KMS-11 (cell line): ENCODE measurements around the gene CNNM2.

Experiments used
- H2AFZ ChIP-seq: fragments of 200-600 bp; sonication (generic); 2 replicates; pipeline ENCODE4 v1.6.1; 2016; ENCODE audit warnings: antibody characterized with exemption, mixed run types, low read depth
- H3K27ac ChIP-seq: fragments of 200-600 bp; sonication (generic); 2 replicates; pipeline ENCODE4 v1.6.1; 2016; ENCODE audit warnings: mild to moderate bottlenecking, mixed run types
- H3K27me3 ChIP-seq: fragments of 200-600 bp; sonication (generic); 2 replicates; pipeline ENCODE4 v1.6.1; 2017; ENCODE audit warnings: mild to moderate bottlenecking, low read depth, mixed run types, moderate library complexity; ENCODE audit not compliant: insufficient read depth
- H3K36me3 ChIP-seq: fragments of 200-600 bp; sonication (generic); 2 replicates; pipeline ENCODE4 v1.6.1; 2017; ENCODE audit warnings: mild to moderate bottlenecking, mixed run types; ENCODE audit not compliant: insufficient read depth
- H3K4me1 ChIP-seq: fragments of 200-600 bp; sonication (generic); 2 replicates; pipeline ENCODE4 v1.6.1; 2016; ENCODE audit warnings: mild to moderate bottlenecking, low read depth, mixed run types; ENCODE audit not compliant: poor library complexity, severe bottlenecking
- H3K4me2 ChIP-seq: fragments of 200-600 bp; sonication (generic); 2 replicates; pipeline ENCODE4 v1.7.0; 2016; ENCODE audit warnings: mild to moderate bottlenecking, mixed run types
- H3K4me3 ChIP-seq: fragments of 200-600 bp; sonication (generic); IDR thresholded peaks from 2 replicates; pipeline ENCODE4 v1.6.1; 2017; ENCODE audit warnings: low read depth, low read length, mixed read lengths; ENCODE audit not compliant: insufficient read depth
- H3K79me2 ChIP-seq: fragments of 200-600 bp; sonication (generic); 2 replicates; pipeline ENCODE4 v1.6.1; 2016; ENCODE audit warnings: low read depth, mixed run types; ENCODE audit not compliant: insufficient read depth
- H3K9ac ChIP-seq: fragments of 200-600 bp; sonication (generic); 2 replicates; pipeline ENCODE4 v1.6.1; 2016; ENCODE audit warnings: mild to moderate bottlenecking, mixed run types
- H4K20me1 ChIP-seq: fragments of 200-600 bp; sonication (generic); 2 replicates; pipeline ENCODE4 v1.6.1; 2016; ENCODE audit warnings: mild to moderate bottlenecking, mixed run types; ENCODE audit not compliant: insufficient read depth
- CTCF ChIP-seq: fragments of 200-600 bp; sonication (generic); conservative IDR thresholded peaks from 2 replicates; pipeline ENCODE4 v1.6.1; 2017; ENCODE audit warnings: low read depth, mild to moderate bottlenecking, antibody characterized with exemption, low read length, moderate library complexity, mixed read lengths

CNNM2 gene

GRCh38 chr10:103090911-103091310, 172.8 kb downstream of the CNNM2 start:
- Histone ChIP-seq H3K9ac (no peak overlapping the region), H4K20me1 (no peaks in the 10 kb centered on the region), H3K27me3 (no peaks in the 10 kb centered on the region), H3K79me2 (no peaks in the 10 kb centered on the region), H3K36me3 (peaks cover 11% of the 10 kb centered on the region; the same call in 1 of the 2 replicates), H3K4me2 (no peak overlapping the region), H3K4me3 (no peak overlapping the region), H3K4me1 (no peaks in the 10 kb centered on the region), H3K27ac (no peak overlapping the region), H2AFZ (no peak overlapping the region)
- TF ChIP-seq CTCF = no peak

GRCh38 chr10:103095005-103095404, 176.9 kb downstream of the CNNM2 start:
- no peak overlapping the region for H2AFZ ChIP-seq
- H3K4me2 ChIP-seq = no peak overlapping the region
- H3K27me3 ChIP-seq = no peaks in the 10 kb centered on the region
- H3K4me3 ChIP-seq = no peak overlapping the region
- no peaks in the 10 kb centered on the region for H3K4me1 ChIP-seq
- no peak overlapping the region for H3K27ac ChIP-seq
- no peaks in the 10 kb centered on the region for H3K79me2 ChIP-seq
- no peaks in the 10 kb centered on the region for H4K20me1 ChIP-seq
- no peak overlapping the region for H3K9ac ChIP-seq
- no peak for TF ChIP-seq CTCF
- peaks cover 11% of the 10 kb centered on the region; the same call in 1 of the 2 replicates for H3K36me3 ChIP-seq

- H3K36me3 ChIP-seq = peaks cover 7% of the 10 kb centered on the region; the same call in 1 of the 2 replicates
- H3K27me3 ChIP-seq = no peaks in the 10 kb centered on the region
- H4K20me1 ChIP-seq = no peaks in the 10 kb centered on the region
- H3K9ac ChIP-seq = no peak overlapping the region
- H3K4me1 ChIP-seq = no peaks in the 10 kb centered on the region
- TF ChIP-seq CTCF = no peak
- no peaks in the 10 kb centered on the region for H3K79me2 ChIP-seq
- H2AFZ ChIP-seq = no peak overlapping the region
- H3K4me2 ChIP-seq = no peak overlapping the region
- H3K4me3 ChIP-seq = no peak overlapping the region
- no peak overlapping the region for H3K27ac ChIP-seq
Measured at GRCh38 chr10:103096130-103096529, 178.0 kb downstream of the CNNM2 start.

GRCh38 chr10:103098240-103098639, 180.1 kb downstream of the CNNM2 start:
- H3K79me2 ChIP-seq = no peaks in the 10 kb centered on the region
- H3K4me2 ChIP-seq = no peak overlapping the region
- no peak overlapping the region for H2AFZ ChIP-seq
- H3K9ac ChIP-seq = no peak overlapping the region
- H4K20me1 ChIP-seq = no peaks in the 10 kb centered on the region
- H3K4me3 ChIP-seq = no peak overlapping the region
- H3K27me3 ChIP-seq = no peaks in the 10 kb centered on the region
- H3K27ac ChIP-seq = no peak overlapping the region
- H3K36me3 ChIP-seq = no peaks in the 10 kb centered on the region
- no peak for TF ChIP-seq CTCF
- peaks cover 19% of the 10 kb centered on the region for H3K4me1 ChIP-seq
